NB4 (cell line): ENCODE measurements around the gene ABCA10.

ENCODE experiments used
- CTCF ChIP-seq: IDR thresholded peaks from one replicate; pipeline ENCODE4 v1.5.1; 2012; ENCODE audit warnings: low read depth, low read length
- MYC ChIP-seq: IDR thresholded peaks from 2 replicates; pipeline ENCODE4 v1.6.1; 2011; ENCODE audit warnings: low read depth, low read length
- POLR2A ChIP-seq: IDR thresholded peaks from 2 replicates; pipeline ENCODE4 v1.6.1; 2011; ENCODE audit warnings: mild to moderate bottlenecking; ENCODE audit not compliant: insufficient read length; ENCODE audit errors: extremely low read depth
- TF ChIP-seq, protein P1 (sequence below): IDR thresholded peaks from 2 replicates; pipeline ENCODE4 v1.6.1; 2011; ENCODE audit warnings: low read depth, low read length

DNA sequence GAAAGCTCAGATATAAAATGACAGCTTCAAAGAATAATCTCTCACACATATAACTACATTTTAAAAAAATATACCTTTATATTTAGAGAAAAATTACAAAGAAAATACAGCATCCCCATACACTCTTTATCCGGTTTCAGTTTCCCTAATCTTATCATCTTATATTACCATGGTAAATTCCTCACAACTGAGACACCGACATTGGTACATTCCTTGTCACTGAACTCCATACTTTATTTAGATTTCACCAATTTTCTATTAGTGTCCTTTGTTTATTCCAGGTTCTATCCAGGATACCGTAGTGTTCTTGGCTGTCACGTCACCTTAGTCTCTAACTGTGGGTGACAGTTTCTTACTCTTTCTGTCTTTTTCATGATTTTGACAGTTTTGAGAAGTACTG is 22.0 kb upstream of the ABCA10 start:
- TF ChIP-seq CTCF: no peak
- TF ChIP-seq POLR2A: no peak
- TF ChIP-seq, protein P1, sequence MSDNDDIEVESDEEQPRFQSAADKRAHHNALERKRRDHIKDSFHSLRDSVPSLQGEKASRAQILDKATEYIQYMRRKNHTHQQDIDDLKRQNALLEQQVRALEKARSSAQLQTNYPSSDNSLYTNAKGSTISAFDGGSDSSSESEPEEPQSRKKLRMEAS: no peak
- no peak for TF ChIP-seq MYC
